GM12878 (cell line): ENCODE measurements around the gene MRPS12. TPM values are rescaled to one million over a fixed set of nuclear protein-coding genes. Genes with fewer than 3 reads are reported as not detected.

ENCODE experiments used
- ATAC-seq: fragments of 200-7000 bp; cut with Tn5 transposase; 3 replicates; pipeline ENCODE4 v1.9.1; 2020; ENCODE audit warnings: mild to moderate bottlenecking, moderate library complexity
- BruUV-seq: library from RNA; stranded (reverse); fragments of 400-500 nt; replicated peaks from 2 replicates; lab custom pipeline; 2021; lab: Mats Ljungman, UMichigan
- CTCF ChIA-PET: fragments of 300-600 bp; sonication (Branson Sonifier 250); formaldehyde crosslinking; extraction: SDS; loops from one replicate; lab custom pipeline; 2021; ENCODE audit warnings: inconsistent platforms; lab: Yijun Ruan, JAX
- POLR2A ChIA-PET: fragments of 350-600 bp; formaldehyde crosslinking; extraction: SDS; loops from one replicate; lab custom pipeline; 2021; ENCODE audit warnings: inconsistent platforms; lab: Charles Lee
- RAD21 ChIA-PET: fragments of 300-600 bp; sonication (Branson Sonifier 250); formaldehyde crosslinking; loops from one replicate; lab custom pipeline; 2023; ENCODE audit warnings: antibody characterized with exemption; ENCODE audit not compliant: unreplicated experiment; lab: Charles Lee
- SMC1A ChIA-PET: fragments of 300-600 bp; sonication (Branson Sonifier 250); formaldehyde crosslinking; loops from one replicate; lab custom pipeline; 2023; ENCODE audit not compliant: unreplicated experiment, uncharacterized antibody; lab: Charles Lee
- DNase-seq: peaks from one replicate; pipeline ENCODE4 v3.0.0-alpha.2; 2011; ENCODE audit warnings: low read depth, low spot score
- FAIRE-seq: peaks from 3 replicates; lab custom pipeline; 2011; peaks lifted over from hg19 to GRCh38; lab: Jason Lieb, UNC
- H2AFZ ChIP-seq: 2 replicates; pipeline ENCODE4 v1.6.0; 2011; ENCODE audit warnings: low read depth, low read length, control low read depth; ENCODE audit not compliant: control insufficient read depth
- H3K27ac ChIP-seq: 2 replicates; pipeline ENCODE4 v1.5.1; 2011; ENCODE audit warnings: control low read depth; ENCODE audit not compliant: control insufficient read depth, insufficient read depth
- H3K27me3 ChIP-seq, 2 experiments: replicated peaks in 1 of 2; 2 replicates each; pipeline versions ENCODE4 v1.6.0 to v1.6.1; 2011; ENCODE audit warnings: low read length in 1 of 2; ENCODE audit not compliant: control insufficient read depth in 2 of 2, insufficient read depth in 2 of 2
- H3K36me3 ChIP-seq, 2 experiments: 2 replicates each; pipeline ENCODE4 v1.5.1; 2011; ENCODE audit warnings: low read length in 1 of 2; ENCODE audit not compliant: control insufficient read depth in 2 of 2, insufficient read depth in 2 of 2
- H3K4me1 ChIP-seq: 2 replicates; pipeline ENCODE4 v1.6.1; 2011; ENCODE audit warnings: mild to moderate bottlenecking, low read length, moderate library complexity, mixed read lengths; ENCODE audit not compliant: control insufficient read depth, insufficient read depth
- H3K4me2 ChIP-seq: 2 replicates; pipeline ENCODE4 v1.6.0; 2011; ENCODE audit warnings: control low read depth; ENCODE audit not compliant: control insufficient read depth, insufficient read depth
- H3K4me3 ChIP-seq: fragments of 200-600 bp; sonication (generic); 2 replicates; pipeline ENCODE4 v1.5.1; 2016
- H3K79me2 ChIP-seq: 2 replicates; pipeline ENCODE4 v1.6.0; 2011; ENCODE audit warnings: low read length; ENCODE audit not compliant: control insufficient read depth, insufficient read depth
- H3K9ac ChIP-seq: 2 replicates; pipeline ENCODE4 v1.8.0; 2011; ENCODE audit warnings: low read length, control low read depth, mixed read lengths; ENCODE audit not compliant: control insufficient read depth, insufficient read depth
- H3K9me3 ChIP-seq: replicated peaks from 3 replicates; pipeline ENCODE4 v1.5.1; 2011; ENCODE audit warnings: mild to moderate bottlenecking, low read length; ENCODE audit not compliant: control insufficient read depth, insufficient read depth
- H4K20me1 ChIP-seq: 2 replicates; pipeline ENCODE4 v1.6.0; 2011; ENCODE audit not compliant: control insufficient read depth, insufficient read depth
- BCL3 ChIP-seq: IDR thresholded peaks from 2 replicates; pipeline ENCODE4 v1.6.1; 2011; ENCODE audit warnings: borderline replicate concordance, low read depth, mild to moderate bottlenecking, moderate library complexity, low read length; ENCODE audit not compliant: insufficient read depth, poor library complexity, severe bottlenecking
- SREBF1 ChIP-seq: IDR thresholded peaks from 2 replicates; pipeline ENCODE4 v1.6.1; 2012; ENCODE audit warnings: mild to moderate bottlenecking, low read length
- WGBS: methylation state at CpG from one replicate; pipeline ENCODE4 v1.1.6; 2016; ENCODE audit warnings: low lambda C conversion rate; ENCODE audit not compliant: insufficient replicate concordance, insufficient coverage; ENCODE audit errors: missing lambda C conversion rate; 5-methylcytosine and 5-hydroxymethylcytosine counted together
- in situ Hi-C: fragments of 300-500 bp; cut with MboI; formaldehyde crosslinking; loops from 9 replicates; pipeline ENCODE4 v1.14.3; 2018; ENCODE audit warnings: mixed read lengths
- intact Hi-C: fragments of 100-400 bp; cut with micrococcal nuclease; formaldehyde crosslinking; loops from one replicate; pipeline ENCODE4 v1.14.2; 2022; ENCODE audit not compliant: unreplicated experiment
- polyA plus RNA-seq, 11 experiments: library from polyadenylated mRNA; depleted of rRNA in 4 of 11; unstranded in 6 of 11; stranded (reverse) in 5 of 11; fragments of >200 nt; fragmentation: Nextera tagmentation in 4 of 11; fragmentation: Illumina TruSeq in 1 of 11; extraction: Ambion mirVana in 4 of 11; extraction: Trizol in 1 of 11; gene quantifications; 1 replicate in 1 of 11; 2 replicates in 10 of 11; pipeline versions ENCODE4 v1.2.1 to v1.2.3, GENCODE V29; 2011 to 2016; ENCODE audit warnings: inconsistent platforms in 2 of 11, missing spikeins in 2 of 11, low read depth in 1 of 11
- total RNA-seq, 4 experiments: library from RNA; depleted of rRNA in 3 of 4; stranded (reverse); fragments of >200 nt in 3 of 4; fragmentation: Illumina TruSeq in 1 of 4; extraction: Trizol in 1 of 4; gene quantifications; 2 replicates each; pipeline versions ENCODE4 v1.2.1 to v1.2.3, GENCODE V29; 2013 to 2021

The MRPS12 gene
- total and polyA plus RNA-seq, 10 of the 15 experiments (the other 5 are each of a cell fraction or from before 2014, with no cell fraction given): 7.3 to 205 (median 77.3) TPM

- RAD21 ChIA-PET: no interaction called here
- no peak for FAIRE-seq
- DNase-seq: no peak
Observed at GRCh38 chr19:38920602-38921419, 9.9 kb upstream of the MRPS12 start.

More at GRCh38 chr19:38920602-38921419, 9.9 kb upstream of the MRPS12 start:
- no peak overlapping the region for H3K27ac ChIP-seq
- H2AFZ ChIP-seq: no peak overlapping the region
- POLR2A ChIA-PET: no interaction called here
- SMC1A ChIA-PET: no interaction called here
- H3K4me1 ChIP-seq: no peaks in the 10 kb centered on the region
- no peaks in the 10 kb centered on the region for H4K20me1 ChIP-seq
- ATAC-seq: no peak
- no peaks in the 10 kb centered on the region for H3K9me3 ChIP-seq
- BruUV-seq: no TSS peak
- no peaks in the 10 kb centered on the region for H3K27me3 ChIP-seq
- TF ChIP-seq SREBF1: no peak
- TF ChIP-seq BCL3: peak; percentile 26
- H3K36me3 ChIP-seq: peaks cover 0 to 14% of the 10 kb centered on the region in 2 experiments; a peak in 3 of 4 replicates
- H3K9ac ChIP-seq: no peak overlapping the region
- intact Hi-C loops (no loop called here), in situ Hi-C loops (no loop called here)
- H3K4me2 ChIP-seq: no peak overlapping the region
- no peak overlapping the region for H3K4me3 ChIP-seq
- no peaks in the 10 kb centered on the region for H3K79me2 ChIP-seq
- CTCF ChIA-PET: interaction anchor here (2.3 kb wide), 1 partner anchor 9 kb away, joined by 14 read pairs; the partner anchor contains the start of genes MRPS12 and SARS2
- 77% methylated on average over 13 of the region's 14 CpGs for WGBS
